Activated T-helper 1 cell treated with anti-CD3 and anti-CD28 coated beads, Interleukin-12 subunit alpha, Interleukin-12 subunit beta, Interleukin-2, Interleukin-4 antibody, amounts not matched to agents 30 ng/mL and 10 ng/mL and 1 ng/mL, durations not matched to agents 14 hours and 24 hours and 36 hours (primary cell): ENCODE results near the gene SF3B3. TPM values are rescaled to one million over a fixed set of nuclear protein-coding genes. Genes with fewer than 3 reads are reported as not detected.

Experiments
- total RNA-seq: library from RNA; stranded (reverse); gene quantifications from 2 replicates; pipeline ENCODE4 v1.2.3, GENCODE V29; 2022

The SF3B3 gene
- total RNA-seq, 1 donor from 2014 or later, result 532 TPM

Other genes starting within 250 kb of the SF3B3 start
- 109 and 111 TPM in 2 replicates for gene AARS1, start 234.3 kb upstream of the SF3B3 start, total RNA-seq
- 28.0 and 31.2 TPM in 2 replicates for gene DDX19B, start 224.6 kb upstream of the SF3B3 start, total RNA-seq
- 66.6 and 70.3 TPM in 2 replicates for gene DDX19A, start 176.9 kb upstream of the SF3B3 start, total RNA-seq
- 35.6 and 37.7 TPM in 2 replicates for gene ST3GAL2, start 84.7 kb upstream of the SF3B3 start, total RNA-seq
- 19.7 and 21.0 TPM in 2 replicates for gene FCSK, start 69.2 kb upstream of the SF3B3 start, total RNA-seq
- 42.5 and 44.1 TPM in 2 replicates for gene COG4, start 262 bp upstream of the SF3B3 start, total RNA-seq
- not detected in 2 replicates for gene IL34, start 122.7 kb downstream of the SF3B3 start, total RNA-seq
- gene MTSS2, start 162.2 kb downstream of the SF3B3 start, total RNA-seq, result 2.0 and 3.5 TPM in 2 replicates